ENCODE results near the gene CNNM1. TPM values are rescaled to one million over a fixed set of nuclear protein-coding genes. Genes with fewer than 3 reads are reported as not detected.

CNNM1 gene
- total RNA-seq: not detected in 2 replicates
- polyA plus RNA-seq: not detected in 2 replicates
- 0.01 TPM in 1 of 2 replicates, not detected in the other for polyA plus RNA-seq (2011; cell fraction: cytosol; rRNA removed)
- not detected in 2 replicates for polyA plus RNA-seq (2011; cell fraction: nucleus; rRNA removed)
- polyA plus RNA-seq (2012): 0.04 TPM in 1 of 2 replicates, not detected in the other
- polyA minus RNA-seq: 0.10 TPM in 1 of 2 replicates, not detected in the other
- polyA minus RNA-seq (2011; cell fraction: cytosol; rRNA and poly(A)+ RNA removed): not detected
- not detected in 2 replicates for polyA minus RNA-seq (2011; cell fraction: nucleus; rRNA and poly(A)+ RNA removed)
- Bru-seq, nascent RNA: percentile 3 among the genes with signal in this experiment
- not detected for BruChase-seq, experiment 1, labeled RNA remaining after a 6-hour chase
- not detected for BruChase-seq, experiment 2, labeled RNA remaining after a 2-hour chase
- long read RNA-seq: 0 reads

GRCh38 chr10:99329304-99329553 is at the start of gene CNNM1:
CNNM1 (plus strand) TSS chr10:99329356; CDS start chr10:99329388, 32 bp downstream.
- no TSS peak for BruUV-seq (replicated peaks)
- CTCF ChIA-PET: no interaction called here

More at GRCh38 chr10:99329304-99329553, at the start of gene CNNM1:
- no peak within 1 kb of the TSS for H3K4me2 ChIP-seq (ENCODE audit: insufficient read depth, low read length)
- no peaks in the 10 kb centered on the region for H3K9me1 ChIP-seq (replicated peaks; ENCODE audit: control insufficient read depth, extremely low read depth, insufficient read depth, low read length)
- dilution Hi-C loops (cut with MboI; ENCODE audit: extremely low pct_ligation_motif_present, low sequenced_read_pairs) (no loop called here), intact Hi-C loops (cut with micrococcal nuclease) (no loop called here)
- TF ChIP-seq CTCF (IDR thresholded peaks at IDR 0.05; ENCODE audit: extremely low read depth in 1 of 2, insufficient read depth in 1 of 2, low read depth in 1 of 2, low read length in 2 of 2) (no peak), GATA2 (IDR thresholded peaks at IDR 0.05; ENCODE audit: insufficient read depth, insufficient read length, low read depth, low read length) (no peak), FOS (IDR thresholded peaks at IDR 0.05; ENCODE audit: borderline replicate concordance, insufficient read depth, low read length) (no peak), POLR2A (IDR thresholded peaks at IDR 0.05; ENCODE audit: low read depth, low read length) (no peak), MYC (IDR thresholded peaks at IDR 0.05; ENCODE audit: low read depth, low read length) (no peak), JUN (IDR thresholded peaks at IDR 0.05; ENCODE audit: borderline replicate concordance, insufficient read depth, insufficient read length, low read depth) (no peak), MAX (IDR thresholded peaks at IDR 0.05; ENCODE audit: insufficient read depth, insufficient read length) (no peak), POLR2AphosphoS5 (IDR thresholded peaks at IDR 0.05; ENCODE audit: insufficient read depth, low read depth, low read length) (no peak)
- peaks cover 28 to 37% of the 10 kb centered on the region in 2 experiments for H3K27me3 ChIP-seq (ENCODE audit: control insufficient read depth in 2 of 2, insufficient read depth in 2 of 2, low read length in 2 of 2)
- DNase-seq (ENCODE audit: low read depth, low spot score): no peak
- no peaks in the 10 kb centered on the region for H3K79me2 ChIP-seq (ENCODE audit: control insufficient read depth, insufficient read depth, low read length)
- no peaks in the 10 kb centered on the region for H3K4me1 ChIP-seq (ENCODE audit: control insufficient read depth, extremely low read depth, insufficient read depth, low read length)
- POLR2A ChIA-PET: no interaction called here
- H3K9me3 ChIP-seq (replicated peaks; ENCODE audit: control insufficient read depth, insufficient read depth, low read length): no peaks in the 10 kb centered on the region
- peak within 1 kb of the TSS; percentile 29 for H2AFZ ChIP-seq (ENCODE audit: low read depth, low read length)
- no peak for FAIRE-seq
- H4K20me1 ChIP-seq (replicated peaks; ENCODE audit: control insufficient read depth, extremely low read depth, insufficient read depth, low read length): no peaks in the 10 kb centered on the region
- no peak within 1 kb of the TSS for H3K27ac ChIP-seq (ENCODE audit: insufficient read depth, low read depth, low read length)
- H3K9ac ChIP-seq (replicated peaks; ENCODE audit: extremely low read depth, insufficient read depth, low read length): no peak within 1 kb of the TSS
- H3K4me3 ChIP-seq (replicated peaks in 1 of 3; ENCODE audit: insufficient read depth in 1 of 3, low read depth in 1 of 3, low read length in 3 of 3): peak within 1 kb of the TSS in 1 of 3 experiments; percentile 18
- H3K36me3 ChIP-seq (ENCODE audit: control insufficient read depth in 2 of 2, extremely low read depth in 1 of 2, insufficient read depth in 2 of 2, low read length in 2 of 2): no peaks in the 10 kb centered on the region

Measured in endothelial cell of umbilical vein (primary cell).